H54 (cell line): ENCODE measurements around the gene CENPH.
A peak's percentile ranks its signal among the peaks of the same experiment; 100 is the strongest.
"Not testable (repeated sequence)": the region's sequence is repeated elsewhere in the genome, so short reads cannot be mapped to it uniquely, and the experiment has no call there.

Experiments used
- DNase-seq: peaks from one replicate; pipeline ENCODE4 v3.0.0; 2011; ENCODE audit warnings: low spot score, mixed read lengths; ENCODE audit not compliant: insufficient read length
- FAIRE-seq: peaks from 3 replicates; lab custom pipeline; 2011; peaks lifted over from hg19 to GRCh38; lab: Jason Lieb, UNC
- POLR2A ChIP-seq: IDR thresholded peaks from 2 replicates; pipeline ENCODE4 v1.6.1; 2011; ENCODE audit warnings: low read depth, mild to moderate bottlenecking, low read length

CENPH gene

DNA sequence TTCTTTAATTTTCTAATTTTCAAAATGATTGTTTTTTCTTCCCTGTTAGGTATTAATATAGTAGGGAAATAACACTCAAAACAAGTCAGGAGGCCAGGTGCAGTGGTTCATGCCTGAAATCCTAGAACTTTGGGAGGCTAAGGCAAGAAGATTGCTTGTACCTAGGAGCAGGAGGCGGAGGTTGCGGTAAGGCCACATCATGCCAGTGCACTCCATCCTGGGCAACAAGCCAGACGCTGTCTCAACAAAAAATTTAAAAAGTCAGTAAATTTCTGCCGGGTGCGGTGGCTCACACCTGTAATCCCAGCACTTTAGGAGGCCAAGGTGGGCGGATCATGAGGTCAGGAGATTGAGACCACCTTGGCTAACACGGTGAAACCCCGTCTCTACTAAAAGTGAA is 35.1 kb downstream of the CENPH start:
- TF ChIP-seq POLR2A: no peak
- FAIRE-seq: no peak
- no peak for DNase-seq

DNA sequence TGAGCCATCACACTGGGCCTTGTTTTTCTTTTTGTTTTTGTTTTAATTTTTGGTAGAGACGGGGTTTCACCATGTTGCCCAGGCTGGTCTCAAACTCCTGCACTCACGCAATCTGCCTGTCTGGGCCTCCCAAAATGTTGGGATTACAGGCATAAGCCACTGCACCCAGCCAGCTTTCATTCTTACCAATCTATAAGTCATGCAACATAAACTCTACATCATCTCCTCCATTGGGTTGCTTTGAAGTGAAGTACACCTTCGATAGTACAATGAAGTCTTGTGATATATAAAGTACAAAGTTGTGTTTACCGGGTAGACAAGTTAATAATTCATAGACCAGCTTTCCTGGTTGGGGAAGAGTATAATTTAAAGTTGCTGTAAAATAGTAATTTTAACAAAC is 36.5 kb downstream of the CENPH start:
- no peak for FAIRE-seq
- no peak for DNase-seq
- TF ChIP-seq POLR2A: no peak

DNA sequence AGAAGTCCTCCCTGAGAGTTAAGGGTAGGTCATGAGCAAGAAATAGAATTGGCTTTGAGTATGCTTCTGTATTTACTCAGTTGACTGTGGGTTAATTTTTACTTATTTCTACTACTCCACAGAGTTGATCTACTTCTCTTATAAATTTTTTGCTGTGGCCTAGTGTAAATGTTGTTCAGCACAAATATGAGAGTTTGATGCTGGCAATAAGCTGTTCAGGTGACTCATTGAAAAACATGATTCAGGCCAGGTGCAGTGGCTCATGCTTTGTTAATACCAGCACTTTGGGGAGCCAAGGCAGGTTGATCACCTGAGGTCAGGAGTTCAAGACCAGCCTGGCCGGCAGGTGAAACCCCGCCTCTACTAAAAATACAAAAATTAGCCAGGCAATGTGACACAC is 40.8 kb downstream of the CENPH start:
- no peak for FAIRE-seq
- no peak for TF ChIP-seq POLR2A

DNA sequence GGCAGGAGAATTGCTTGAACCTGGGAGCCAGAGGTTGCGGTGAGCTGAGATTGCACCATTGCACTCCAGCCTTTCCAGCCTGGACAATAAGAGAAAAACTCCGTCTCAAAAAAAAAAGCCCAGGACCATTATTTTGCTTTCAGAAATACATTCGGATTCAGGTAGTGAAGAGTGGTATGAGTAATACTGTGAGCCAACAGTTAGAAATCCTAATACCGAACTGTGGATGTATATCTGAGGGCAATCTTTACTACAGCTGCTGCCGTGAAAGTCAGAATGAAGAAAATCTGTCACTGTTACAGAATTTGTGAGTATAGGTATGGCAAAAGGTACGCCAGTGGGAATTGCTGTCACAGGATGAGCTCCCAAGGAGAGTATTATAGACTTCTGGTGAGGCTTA is 41.9 kb downstream of the CENPH start:
- FAIRE-seq: no peak
- no peak for DNase-seq
- no peak for TF ChIP-seq POLR2A

More for the DNA sequence above, 40.8 kb downstream of the CENPH start:
- DNase-seq: no peak

DNA sequence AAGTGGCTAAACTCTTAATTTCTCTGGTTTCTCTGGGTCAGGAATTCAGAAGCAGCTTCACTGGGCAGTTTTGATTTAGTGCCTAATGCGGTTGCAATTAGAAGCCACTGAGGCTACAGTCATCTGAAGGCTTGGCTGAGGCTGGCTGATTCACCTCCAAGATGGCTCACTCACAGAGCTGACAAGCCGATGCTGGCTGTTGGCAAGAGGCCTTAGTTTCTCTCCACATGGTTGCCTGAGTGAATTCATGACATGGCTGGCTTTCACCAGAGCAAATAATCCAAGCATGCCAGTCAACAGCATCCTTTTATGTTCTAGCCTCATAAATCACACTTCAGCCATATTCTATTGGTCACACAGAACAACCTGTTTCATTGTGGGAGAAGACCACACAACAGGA is 42.5 kb downstream of the CENPH start:
- no peak for TF ChIP-seq POLR2A
- FAIRE-seq (no peak), DNase-seq (no peak)

DNA sequence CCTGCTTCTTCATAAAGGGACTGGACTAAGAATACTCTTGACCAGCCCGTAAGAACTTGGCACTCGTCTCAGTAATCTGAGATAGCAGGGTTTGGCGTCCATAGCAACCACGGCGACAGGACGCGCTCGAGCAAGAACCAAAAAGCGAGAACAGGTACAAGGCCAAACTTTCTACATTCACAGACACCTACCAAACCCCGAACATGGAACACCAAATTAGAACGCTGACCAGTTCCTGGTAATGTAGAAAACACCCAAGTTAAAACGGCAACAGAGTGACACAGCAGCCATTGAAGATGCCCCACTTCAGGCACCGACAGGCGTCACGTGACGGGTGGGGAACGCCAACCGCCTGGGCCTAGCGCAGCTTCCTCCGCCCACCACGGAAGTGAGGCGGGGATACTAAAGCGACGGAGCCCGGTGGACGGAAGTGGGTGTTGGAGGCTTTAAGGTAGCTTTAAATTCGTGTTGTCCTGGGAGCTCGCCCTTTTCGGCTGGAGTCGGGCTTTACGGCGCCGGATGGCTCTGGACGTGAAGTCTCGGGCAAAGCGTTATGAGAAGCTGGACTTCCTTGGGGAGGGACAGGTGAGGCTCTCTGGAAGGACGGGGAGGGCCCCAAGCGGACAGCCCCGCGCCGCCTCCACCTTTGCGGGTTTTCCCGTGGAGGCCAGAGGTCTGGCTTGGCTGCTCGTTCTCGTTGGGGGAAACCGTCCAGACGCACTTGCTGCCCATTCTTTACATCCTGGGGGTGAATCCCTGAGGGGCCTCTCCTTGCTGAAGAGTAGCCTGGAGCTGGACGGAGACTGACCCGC is 45.3 kb downstream of the CENPH start, which contains the start of gene CDK7:
TSS of gene CDK7 (plus strand) at position 430 of the 812 bp plus-strand sequence. CDS start at position 520, 90 bp downstream.
- TF ChIP-seq POLR2A: peak; percentile 72
- DNase-seq (peak; percentile 87), FAIRE-seq (peak; percentile 87)

DNA sequence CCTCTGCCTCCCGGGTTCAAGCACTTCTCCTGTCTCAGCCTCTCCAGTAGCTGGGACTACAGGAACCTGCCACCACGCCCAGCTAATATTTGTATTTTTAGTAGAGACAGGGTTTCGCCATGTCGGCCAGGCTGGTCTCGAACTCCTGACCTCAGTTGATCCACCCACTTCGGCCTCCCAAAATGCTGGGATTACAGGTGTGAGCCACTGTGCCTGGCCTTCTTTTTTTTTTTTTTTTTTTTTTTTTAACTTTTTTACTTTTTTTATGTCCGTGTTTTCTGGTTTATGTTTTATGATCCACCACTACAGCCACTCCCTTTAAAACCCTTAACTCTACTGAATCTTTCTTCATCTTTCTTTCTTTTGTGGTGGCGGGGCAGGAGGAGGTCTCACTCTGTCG is 47.4 kb downstream of the CENPH start:
- DNase-seq, FAIRE-seq: not testable (repeated sequence)

DNA sequence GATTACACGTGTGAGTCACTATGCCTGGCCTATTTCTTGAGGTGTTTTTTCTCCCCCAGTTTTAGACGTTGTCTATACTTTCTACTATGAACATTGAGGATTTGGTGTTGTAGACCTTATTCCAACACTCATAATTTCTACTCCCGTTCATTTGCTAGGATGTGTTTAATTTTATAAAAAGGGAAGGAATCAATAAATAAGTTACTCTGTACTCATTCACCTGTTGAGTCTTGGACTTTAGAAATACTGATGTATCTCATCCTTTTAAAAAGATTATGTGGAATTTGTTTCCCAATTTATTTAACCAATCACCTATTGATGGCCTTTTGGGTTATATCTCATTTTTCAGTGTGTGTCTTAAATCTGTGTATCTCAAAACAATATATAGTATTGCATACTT is 48.5 kb downstream of the CENPH start:
- TF ChIP-seq POLR2A: no peak
- FAIRE-seq (no peak), DNase-seq (no peak)

DNA sequence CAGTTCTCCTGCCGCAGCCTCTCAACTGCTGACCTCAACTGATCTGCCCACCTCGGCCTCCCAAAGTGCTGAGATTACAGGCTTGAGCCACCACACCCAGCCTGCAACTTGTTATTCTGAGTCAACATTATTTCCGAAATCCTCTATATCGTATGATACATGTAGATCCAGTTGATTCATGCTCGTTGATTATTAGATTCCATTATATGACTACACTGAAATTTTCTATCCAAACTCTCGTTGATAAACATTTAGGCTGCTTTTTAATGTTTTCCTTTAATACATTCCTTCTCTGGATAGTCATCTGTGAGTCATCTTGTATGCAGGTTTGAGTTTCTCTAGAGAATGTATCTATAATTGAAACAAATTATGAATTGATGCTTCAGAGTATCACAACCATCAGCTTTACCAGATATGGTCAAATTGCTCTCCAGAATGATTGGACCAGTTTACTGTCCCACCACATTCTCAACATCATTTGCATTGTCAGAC is 49.4 kb downstream of the CENPH start:
- DNase-seq (peak; percentile 43), FAIRE-seq (peak; percentile 52)
- TF ChIP-seq POLR2A: no peak

DNA sequence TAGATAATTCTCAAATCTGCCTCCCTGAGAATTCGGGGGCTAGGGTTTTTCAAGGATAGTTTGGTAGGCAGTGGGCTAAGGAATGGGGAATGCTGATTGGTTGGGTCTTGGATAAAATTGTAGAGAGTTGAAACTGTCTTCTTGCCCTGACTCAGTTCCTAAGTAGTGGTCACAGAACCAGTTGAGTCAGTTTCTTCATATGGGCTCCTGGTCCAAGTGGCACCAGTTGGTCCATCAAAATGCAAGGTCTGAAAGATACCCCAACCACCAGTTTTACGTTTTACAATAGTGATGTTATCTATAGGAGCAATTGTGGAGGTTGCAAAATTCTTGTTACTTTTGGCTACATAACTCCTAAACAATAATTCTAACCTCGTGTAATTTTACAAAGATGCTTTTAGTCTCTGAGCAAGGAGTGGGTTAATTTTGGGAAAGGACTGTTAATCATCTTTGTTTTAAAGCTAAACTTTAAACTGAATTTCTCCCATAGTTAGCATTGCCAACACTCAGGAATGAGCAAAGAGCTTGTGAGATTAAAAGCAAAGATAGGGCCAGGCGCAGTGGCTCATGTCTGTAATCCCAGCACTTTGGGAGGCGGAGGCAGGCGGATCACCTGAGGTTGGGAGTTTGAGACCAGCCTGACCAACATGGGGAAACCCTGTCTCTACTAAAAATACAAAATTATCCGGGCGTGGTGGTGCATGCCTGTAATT is 53.0 kb downstream of the CENPH start:
- FAIRE-seq: no peak
- TF ChIP-seq POLR2A: no peak
- no peak for DNase-seq

DNA sequence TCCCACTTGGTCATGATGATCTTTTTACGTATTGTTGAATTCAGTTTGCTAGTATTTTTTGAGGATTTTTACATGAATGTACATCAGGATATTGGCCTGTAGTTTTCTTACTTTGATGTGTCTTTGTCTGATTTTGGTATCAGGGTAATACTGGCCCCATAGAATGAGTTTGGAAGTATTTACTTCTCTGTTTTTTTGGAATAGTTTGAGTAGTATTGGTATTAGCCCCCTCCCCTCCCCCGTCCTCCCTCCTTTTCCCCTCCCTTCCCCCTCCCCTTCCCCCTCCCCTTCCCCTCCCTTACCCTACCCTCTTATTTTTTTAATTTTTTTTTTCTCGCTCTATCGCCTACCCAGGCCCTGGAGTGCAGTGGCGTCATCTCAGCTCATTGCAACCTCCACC is 55.6 kb downstream of the CENPH start:
- TF ChIP-seq POLR2A: no peak
- FAIRE-seq (no peak), DNase-seq (no peak)

DNA sequence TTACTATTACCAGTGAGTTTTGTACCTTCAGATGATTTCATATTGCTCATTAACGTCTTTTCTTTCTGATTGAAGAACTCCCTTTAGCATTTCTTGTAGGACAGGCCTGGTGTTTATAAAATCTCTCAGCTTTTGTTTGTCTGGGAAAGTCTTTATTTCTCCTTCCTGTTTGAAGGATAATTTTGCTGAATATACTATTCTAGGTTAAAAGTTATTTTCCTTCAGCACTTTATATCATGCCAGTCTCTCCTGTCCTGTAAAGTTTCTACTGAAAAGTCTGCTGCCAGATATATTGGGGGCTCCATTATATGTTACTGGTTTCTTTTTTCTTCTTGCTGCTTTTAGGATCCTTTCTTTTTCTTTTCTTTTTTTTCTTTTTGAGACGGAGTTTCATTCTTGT is 58.6 kb downstream of the CENPH start:
- no peak for TF ChIP-seq POLR2A
- FAIRE-seq (no peak), DNase-seq (no peak)

DNA sequence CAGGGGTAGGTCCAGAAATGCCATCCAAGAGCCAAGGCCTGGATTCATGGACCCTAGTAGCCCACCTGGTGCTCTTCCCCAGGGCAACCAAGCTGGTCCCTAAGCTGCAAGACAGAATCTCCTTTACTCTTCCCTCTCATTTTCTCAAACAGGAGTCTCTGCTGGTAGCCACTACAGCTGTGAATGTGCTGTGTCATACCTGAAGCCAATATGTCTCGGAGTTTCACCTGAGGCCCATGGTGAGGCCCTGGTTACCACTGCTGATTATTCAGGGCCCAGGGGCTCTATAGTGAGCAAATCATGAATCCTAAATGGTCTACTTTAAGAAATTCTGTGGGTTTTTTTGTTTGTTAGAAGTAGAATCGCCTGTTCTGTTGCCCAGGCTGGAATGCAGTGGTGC is 61.2 kb downstream of the CENPH start:
- no peak for FAIRE-seq
- TF ChIP-seq POLR2A: no peak
- DNase-seq: no peak

DNA sequence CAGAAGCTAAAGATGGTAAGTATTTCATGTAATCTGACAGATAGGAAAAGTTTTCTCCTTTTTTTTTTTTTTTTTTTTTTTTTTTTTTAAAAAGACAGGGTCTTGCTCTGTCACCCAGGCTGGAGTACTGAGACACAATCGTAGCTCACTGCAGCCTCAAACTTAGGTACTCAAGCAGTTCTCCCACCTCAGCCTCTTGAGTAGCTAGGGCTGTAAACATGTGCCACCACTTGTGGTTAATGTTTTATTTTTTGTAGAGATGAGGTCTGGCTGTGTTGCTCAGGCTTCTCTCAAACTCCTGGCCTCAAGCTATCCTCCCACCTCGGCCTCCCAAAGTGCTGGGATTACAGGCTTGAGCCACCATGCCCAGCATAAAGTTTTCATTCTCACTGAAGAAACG is 63.1 kb downstream of the CENPH start:
- no peak for TF ChIP-seq POLR2A
- no peak for DNase-seq
- no peak for FAIRE-seq

DNA sequence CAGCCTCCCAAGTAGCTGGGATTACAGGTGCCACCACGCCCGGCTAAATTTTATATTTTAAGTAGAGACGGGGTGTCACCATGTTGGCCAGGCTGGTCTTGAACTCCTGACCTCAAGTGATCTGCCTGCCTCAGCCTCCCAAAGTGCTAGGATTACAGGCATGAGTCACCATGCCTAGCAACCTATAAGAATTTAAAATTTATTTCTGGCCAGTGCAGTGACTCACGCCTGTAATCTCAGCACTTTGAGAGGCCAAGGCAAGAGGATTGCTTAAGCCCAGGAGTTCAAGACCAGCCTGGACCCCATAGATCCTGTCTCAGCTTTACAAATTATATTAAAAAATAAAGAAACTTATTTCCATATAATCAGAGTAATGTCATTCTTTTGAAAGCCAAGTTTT is 66.6 kb downstream of the CENPH start:
- not testable (repeated sequence) for FAIRE-seq, DNase-seq
